Stimulated activated CD8-positive, alpha-beta memory T cell treated with anti-CD3 and anti-CD28 coated beads, Interleukin-15, amount 100 ng/mL, for 48 hours (primary cell): ENCODE measurements around the gene SLC13A5.

Source experiments
- DNase-seq, 2 donors: peaks; one replicate each; pipeline ENCODE4 v3.0.0-alpha.2; 2020; ENCODE audit warnings: low read depth in 2 of 2

SLC13A5 gene

GRCh38 chr17:6639014-6639585, 74.1 kb downstream of the SLC13A5 start:
- DNase-seq, result no peak

GRCh38 chr17:6638046-6638908, 74.9 kb downstream of the SLC13A5 start:
- no peak for DNase-seq

GRCh38 chr17:6637458-6637840, 75.7 kb downstream of the SLC13A5 start:
- DNase-seq, result no peak

GRCh38 chr17:6636616-6637457, 76.3 kb downstream of the SLC13A5 start:
- no peak for DNase-seq

- DNase-seq, result no peak
Measured at GRCh38 chr17:6636105-6636504, 77.1 kb downstream of the SLC13A5 start.
